HG03139 (cell line): ENCODE results near the gene DNAJC27.
A peak's percentile ranks its signal among the peaks of the same experiment; 100 is the strongest.

Experiments
- ATAC-seq: cut with Tn5 transposase; IDR thresholded peaks from one replicate; pipeline ENCODE4 v1.9.1; 2021; ENCODE audit not compliant: unreplicated experiment

Gene DNAJC27

GRCh38 chr2:24926602-24927252 lies 45.0 kb downstream of the DNAJC27 start:
- ATAC-seq, result no peak

GRCh38 chr2:24926220-24926601 lies 45.5 kb downstream of the DNAJC27 start:
- no peak for ATAC-seq

- no peak for ATAC-seq
These were observed 45.9 kb downstream of the DNAJC27 start for GRCh38 chr2:24925815-24926214.

- ATAC-seq, result no peak
These were observed 47.0 kb downstream of the DNAJC27 start for GRCh38 chr2:24924732-24925131.

GRCh38 chr2:24924266-24924665 lies 47.5 kb downstream of the DNAJC27 start:
- ATAC-seq, result no peak

GRCh38 chr2:24923106-24923505 lies 48.6 kb downstream of the DNAJC27 start:
- no peak for ATAC-seq

- ATAC-seq, result no peak
These were observed 49.2 kb downstream of the DNAJC27 start for GRCh38 chr2:24922556-24922955.

GRCh38 chr2:24920809-24921441 lies 50.8 kb downstream of the DNAJC27 start:
- no peak for ATAC-seq

- peak; percentile 54 for ATAC-seq
These were observed 51.5 kb downstream of the DNAJC27 start, which contains the start of gene ADCY3 for GRCh38 chr2:24920098-24920808. ADCY3 (minus strand) TSS chr2:24920237; CDS start chr2:24918987, 1,250 bp downstream.

- ATAC-seq, result peak; percentile 11
These were observed 52.2 kb downstream of the DNAJC27 start for GRCh38 chr2:24919506-24920097.

GRCh38 chr2:24919037-24919505 lies 52.7 kb downstream of the DNAJC27 start:
- ATAC-seq, result no peak

GRCh38 chr2:24918326-24919036 lies 53.3 kb downstream of the DNAJC27 start:
- ATAC-seq, result no peak

GRCh38 chr2:24917731-24918325 lies 53.9 kb downstream of the DNAJC27 start:
- no peak for ATAC-seq

GRCh38 chr2:24917086-24917485 lies 54.7 kb downstream of the DNAJC27 start:
- ATAC-seq, result no peak

GRCh38 chr2:24915796-24916195 lies 56.0 kb downstream of the DNAJC27 start:
- ATAC-seq, result no peak

- no peak for ATAC-seq
These were observed 56.6 kb downstream of the DNAJC27 start for GRCh38 chr2:24915175-24915574.

- ATAC-seq, result no peak
These were observed 57.0 kb downstream of the DNAJC27 start for GRCh38 chr2:24914713-24915112.

- no peak for ATAC-seq
These were observed 57.8 kb downstream of the DNAJC27 start for GRCh38 chr2:24913911-24914310.

- no peak for ATAC-seq
These were observed 58.8 kb downstream of the DNAJC27 start for GRCh38 chr2:24912986-24913385.

- ATAC-seq, result no peak
These were observed 59.2 kb downstream of the DNAJC27 start for GRCh38 chr2:24912523-24912922.

GRCh38 chr2:24910245-24910644 lies 61.5 kb downstream of the DNAJC27 start:
- no peak for ATAC-seq
